Measurements from ENCODE around the gene SRPK2.

DNA sequence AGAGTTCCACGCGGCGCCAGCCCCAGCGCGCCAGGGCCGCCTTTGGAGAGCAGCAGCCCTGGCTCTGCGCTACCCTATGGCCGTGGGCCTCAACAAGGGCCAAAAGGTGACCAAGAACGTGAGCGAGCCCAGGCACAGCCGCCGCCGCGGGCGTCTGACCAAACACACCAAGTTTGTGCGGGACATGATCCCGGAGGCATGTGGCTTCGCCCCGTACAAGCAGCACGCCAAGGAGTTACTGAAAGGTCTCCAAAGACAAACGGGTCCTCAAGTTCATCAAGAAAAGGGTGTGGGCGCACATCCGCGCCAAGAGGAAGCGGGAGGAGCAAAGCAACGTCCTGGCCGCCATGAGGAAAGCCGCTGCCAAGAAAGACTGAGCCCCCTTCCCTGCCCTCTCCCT, 144.1 kb downstream of the SRPK2 start:
- TF ChIP-seq SOX5 (CRISPR knock-in tag; IDR thresholded peaks at IDR 0.05; ENCODE audit: borderline replicate concordance) (no peak), ZNF282 (IDR thresholded peaks at IDR 0.05; ENCODE audit: partially characterized antibody) (no peak), SP1 (IDR thresholded peaks at IDR 0.05) (no peak), SP1 (CRISPR knock-in tag; IDR thresholded peaks at IDR 0.05) (no peak), CHD2 (IDR thresholded peaks at IDR 0.05; ENCODE audit: low read depth, low read length) (no peak), ZNF24 (IDR thresholded peaks at IDR 0.05) (no peak), ZIK1 (CRISPR knock-in tag; IDR thresholded peaks at IDR 0.05; ENCODE audit: borderline replicate concordance, low read depth) (no peak), RAD21 (CRISPR knock-in tag; IDR thresholded peaks at IDR 0.05) (no peak), MYC (CRISPR knock-in tag; IDR thresholded peaks at IDR 0.05; ENCODE audit: borderline replicate concordance) (no peak), ZNF10 (CRISPR knock-in tag; IDR thresholded peaks at IDR 0.05; ENCODE audit: borderline replicate concordance, low read depth) (no peak), EZH2 (conservative IDR thresholded peaks at IDR 0.05; ENCODE audit: low read depth, low read length) (no peak), RFX1 (IDR thresholded peaks at IDR 0.05) (no peak), ZNF496 (CRISPR knock-in tag; IDR thresholded peaks at IDR 0.05; ENCODE audit: insufficient replicate concordance) (no peak)

Data from HepG2 (cell line).